ENCODE measurements around the gene XPO6.

Gene XPO6

DNA sequence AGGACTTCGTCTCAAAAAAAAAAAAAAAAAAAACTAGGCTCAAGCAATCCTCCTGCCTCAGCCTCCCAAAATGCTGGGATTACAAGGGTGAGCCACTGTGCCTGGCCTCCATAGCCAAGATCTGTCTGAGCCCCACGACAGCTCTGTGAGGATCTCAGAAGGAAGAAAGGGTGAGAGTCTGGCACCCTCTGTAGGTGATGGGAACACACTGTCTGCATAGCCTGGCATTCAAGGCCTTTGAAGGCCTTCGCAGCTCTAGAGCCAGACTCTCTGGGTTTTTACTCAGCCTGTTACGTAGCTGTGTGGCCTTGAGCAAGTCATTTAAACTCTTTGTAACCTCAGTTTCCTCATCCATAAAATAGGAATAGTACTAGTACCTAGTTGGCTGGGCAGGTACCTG, 6.3 kb upstream of the XPO6 start:
- TF ChIP-seq GATA3 (IDR thresholded peaks at IDR 0.05; ENCODE audit: low read depth, low read length) (no peak), GATA2 (IDR thresholded peaks at IDR 0.05; ENCODE audit: low read depth, low read length) (no peak)

DNA sequence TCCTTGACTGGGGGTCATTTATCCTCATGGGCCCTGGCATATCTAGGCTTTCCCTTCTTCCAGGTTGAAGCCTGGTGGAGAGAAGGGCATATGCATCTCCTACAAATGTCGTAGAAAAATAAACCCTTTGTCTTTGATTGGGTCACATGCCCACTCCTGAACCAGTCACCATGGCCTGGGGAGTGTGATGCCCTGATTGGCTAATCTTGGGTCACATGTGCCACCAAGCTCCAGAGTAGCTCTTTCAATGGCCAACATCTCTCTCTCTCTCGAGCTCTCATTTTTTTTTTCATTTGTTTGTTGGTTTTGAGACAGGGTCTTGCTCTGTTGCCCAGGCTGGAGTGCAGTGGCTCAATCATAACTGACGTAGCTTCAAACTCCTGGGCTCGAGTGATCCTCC, 5.6 kb upstream of the XPO6 start:
- TF ChIP-seq GATA3 (IDR thresholded peaks at IDR 0.05; ENCODE audit: low read depth, low read length) = no peak
- TF ChIP-seq GATA2 (IDR thresholded peaks at IDR 0.05; ENCODE audit: low read depth, low read length) = no peak

DNA sequence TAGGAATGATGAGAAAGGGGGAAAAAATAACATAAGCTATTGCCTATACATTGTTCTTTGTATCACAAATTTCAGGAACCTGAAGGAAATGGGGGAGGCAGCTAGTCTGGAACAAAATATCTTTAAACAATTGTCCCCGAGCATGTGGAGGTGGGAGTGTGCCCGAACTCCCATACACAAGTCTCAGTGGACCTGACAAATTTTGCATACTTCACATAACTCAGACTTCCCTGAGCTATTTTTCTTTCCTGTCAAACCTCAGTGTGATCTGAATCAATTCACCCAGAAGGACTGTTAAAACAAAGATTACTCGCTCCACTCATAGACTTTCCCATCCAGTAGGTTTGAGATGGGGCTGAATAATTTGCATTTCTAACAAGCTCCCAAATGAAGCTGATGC, 1.6 kb upstream of the XPO6 start:
- TF ChIP-seq GATA3 (IDR thresholded peaks at IDR 0.05; ENCODE audit: low read depth, low read length) = no peak
- no peak for TF ChIP-seq GATA2 (IDR thresholded peaks at IDR 0.05; ENCODE audit: low read depth, low read length)

DNA sequence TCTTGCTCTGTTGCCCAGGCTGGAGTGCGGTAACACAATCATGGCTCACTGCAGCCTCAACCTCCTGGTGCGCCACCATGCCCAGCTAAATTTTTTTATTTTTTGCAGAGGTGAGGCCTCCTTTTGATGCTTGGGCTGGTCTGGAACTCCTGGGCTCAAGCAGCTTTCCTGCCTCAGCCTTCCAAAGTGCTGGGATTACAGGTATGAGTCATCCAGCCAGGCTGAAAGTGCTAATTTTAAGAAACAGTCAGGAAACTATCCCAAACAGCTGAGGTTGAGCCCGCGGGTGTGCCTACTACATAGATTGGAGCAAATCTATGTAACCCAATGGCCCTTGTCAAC, 738 bp upstream of the XPO6 start:
- no peak for TF ChIP-seq GATA2 (IDR thresholded peaks at IDR 0.05; ENCODE audit: low read depth, low read length)
- no peak for TF ChIP-seq GATA3 (IDR thresholded peaks at IDR 0.05; ENCODE audit: low read depth, low read length)

DNA sequence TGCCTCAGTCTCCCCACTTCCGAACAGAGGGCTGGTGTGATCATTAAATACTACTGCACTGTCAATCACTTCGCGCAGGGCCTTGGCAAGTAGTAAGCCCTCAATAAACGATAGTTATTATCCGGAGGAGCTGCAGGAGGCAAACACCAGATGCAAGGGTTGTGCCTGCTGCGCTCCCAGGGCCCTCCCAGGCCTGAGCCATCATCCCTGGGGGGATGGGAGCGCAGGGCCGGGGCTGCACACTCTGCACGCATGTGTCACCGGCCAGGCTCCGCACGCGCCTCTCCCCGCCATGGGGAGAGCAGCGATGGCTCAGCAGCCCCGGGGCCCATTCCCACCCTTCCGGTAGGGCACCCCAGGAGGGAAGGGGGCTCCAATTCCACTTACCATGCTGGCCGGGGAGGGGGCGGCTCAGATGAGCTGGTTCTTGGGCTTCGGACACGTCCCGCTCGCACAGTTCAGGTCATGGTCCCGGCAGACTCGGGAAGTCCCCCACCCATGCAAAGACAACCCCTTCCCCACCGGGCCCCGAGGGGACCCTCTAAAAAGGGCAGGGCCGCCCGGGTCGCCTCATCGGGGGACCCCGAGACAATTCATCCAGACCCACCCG, 681 bp downstream of the XPO6 start:
- TF ChIP-seq GATA2 (IDR thresholded peaks at IDR 0.05; ENCODE audit: low read depth, low read length) (no peak), GATA3 (IDR thresholded peaks at IDR 0.05; ENCODE audit: low read depth, low read length) (no peak)

DNA sequence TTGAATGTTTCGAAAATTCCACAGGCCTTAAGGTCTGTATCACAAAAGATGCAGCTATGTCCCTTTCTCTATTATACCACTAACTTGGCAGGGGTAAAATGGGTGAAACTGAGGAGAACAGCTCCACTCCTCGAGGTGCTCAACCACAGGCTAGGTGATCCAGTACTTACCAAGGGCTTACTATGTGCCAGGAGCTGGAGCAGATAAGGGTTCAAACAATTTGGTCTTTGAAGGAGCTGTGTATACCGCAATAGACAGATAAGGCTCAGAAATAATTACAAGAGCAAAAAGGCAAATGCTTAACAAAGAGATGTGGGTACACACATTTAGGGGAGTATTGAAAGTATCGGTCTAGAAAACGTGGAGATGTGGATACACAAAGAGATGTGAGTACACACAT, 1.5 kb downstream of the XPO6 start:
- no peak for TF ChIP-seq GATA3 (IDR thresholded peaks at IDR 0.05; ENCODE audit: low read depth, low read length)
- TF ChIP-seq GATA2 (IDR thresholded peaks at IDR 0.05; ENCODE audit: low read depth, low read length) = no peak

DNA sequence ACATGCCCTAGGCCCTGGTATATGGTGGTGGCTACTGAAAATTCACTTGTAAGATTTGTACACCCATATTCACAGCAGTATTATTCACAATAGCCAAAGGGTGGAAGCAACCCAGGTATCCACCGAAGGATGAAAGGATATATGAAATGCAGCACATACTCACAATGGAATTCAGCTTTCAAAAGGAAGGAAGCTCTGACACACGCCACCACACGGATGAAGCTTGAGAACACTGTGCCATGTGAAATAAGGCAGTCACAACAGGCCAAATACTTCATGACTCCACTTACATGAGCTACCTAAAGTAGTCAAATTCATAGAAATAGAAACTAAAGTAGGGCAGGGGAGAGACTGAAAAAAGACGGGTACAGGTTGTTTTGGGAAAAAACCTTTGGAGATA, 2.9 kb downstream of the XPO6 start:
- no peak for TF ChIP-seq GATA3 (IDR thresholded peaks at IDR 0.05; ENCODE audit: low read depth, low read length)
- TF ChIP-seq GATA2 (IDR thresholded peaks at IDR 0.05; ENCODE audit: low read depth, low read length) = no peak

DNA sequence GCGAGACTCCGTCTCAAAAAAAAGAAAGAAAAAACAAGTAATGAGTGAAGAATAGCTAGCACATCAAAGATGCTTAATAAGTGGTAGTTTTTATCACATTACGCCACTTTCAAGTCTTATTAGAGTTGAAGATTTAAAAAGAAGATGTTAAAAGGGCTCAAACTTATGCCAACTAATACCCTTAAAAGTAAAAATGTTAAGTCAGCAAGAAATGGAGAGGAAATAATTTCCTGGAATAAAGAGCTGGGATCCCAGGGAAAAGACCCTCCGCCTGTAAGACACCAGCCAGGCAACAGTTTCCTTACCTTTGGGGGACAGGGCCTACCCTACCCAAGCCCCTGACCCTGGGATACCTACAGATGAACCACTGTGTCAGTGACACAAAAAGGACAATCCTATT, 3.6 kb downstream of the XPO6 start:
- TF ChIP-seq GATA3 (IDR thresholded peaks at IDR 0.05; ENCODE audit: low read depth, low read length) = no peak
- no peak for TF ChIP-seq GATA2 (IDR thresholded peaks at IDR 0.05; ENCODE audit: low read depth, low read length)

DNA sequence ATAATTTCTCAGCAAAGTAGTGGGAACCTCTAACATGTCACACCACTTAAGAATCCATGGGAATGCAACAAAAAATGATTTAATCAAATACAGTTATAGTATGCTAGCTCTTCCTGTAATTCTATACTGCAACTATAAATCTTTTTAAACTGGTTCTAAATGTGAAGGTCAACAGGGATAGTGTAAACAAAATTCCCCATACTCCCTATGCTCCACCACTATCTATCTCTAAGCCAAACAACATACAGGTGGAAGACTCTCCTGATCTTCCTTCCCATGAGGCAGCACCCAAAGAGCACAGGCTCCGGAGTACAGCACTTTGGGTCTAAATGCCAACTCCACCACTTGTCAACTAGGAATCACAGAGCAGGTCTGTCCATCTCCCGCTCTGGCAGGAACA, 4.4 kb downstream of the XPO6 start:
- TF ChIP-seq GATA2 (IDR thresholded peaks at IDR 0.05; ENCODE audit: low read depth, low read length) = no peak

DNA sequence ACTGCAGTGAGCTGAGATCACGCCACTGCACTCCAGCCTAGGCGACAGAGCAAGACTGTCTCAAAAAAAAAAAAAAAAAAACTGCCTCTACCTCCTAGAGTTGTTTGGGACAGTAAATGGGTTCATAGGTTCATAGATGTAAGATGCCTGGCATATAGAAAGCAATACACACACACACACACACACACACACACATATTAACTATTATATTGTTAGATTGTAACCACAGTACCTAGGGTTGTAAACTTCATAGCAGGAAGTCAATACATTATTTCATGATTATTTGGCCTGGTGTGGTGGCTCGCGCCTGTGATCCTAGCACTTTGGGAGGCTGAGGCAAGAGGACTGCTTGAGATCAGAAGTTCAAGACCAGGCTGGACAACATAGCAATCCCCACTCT, 5.8 kb downstream of the XPO6 start:
- no peak for TF ChIP-seq GATA3 (IDR thresholded peaks at IDR 0.05; ENCODE audit: low read depth, low read length)
- TF ChIP-seq GATA2 (IDR thresholded peaks at IDR 0.05; ENCODE audit: low read depth, low read length) = no peak

DNA sequence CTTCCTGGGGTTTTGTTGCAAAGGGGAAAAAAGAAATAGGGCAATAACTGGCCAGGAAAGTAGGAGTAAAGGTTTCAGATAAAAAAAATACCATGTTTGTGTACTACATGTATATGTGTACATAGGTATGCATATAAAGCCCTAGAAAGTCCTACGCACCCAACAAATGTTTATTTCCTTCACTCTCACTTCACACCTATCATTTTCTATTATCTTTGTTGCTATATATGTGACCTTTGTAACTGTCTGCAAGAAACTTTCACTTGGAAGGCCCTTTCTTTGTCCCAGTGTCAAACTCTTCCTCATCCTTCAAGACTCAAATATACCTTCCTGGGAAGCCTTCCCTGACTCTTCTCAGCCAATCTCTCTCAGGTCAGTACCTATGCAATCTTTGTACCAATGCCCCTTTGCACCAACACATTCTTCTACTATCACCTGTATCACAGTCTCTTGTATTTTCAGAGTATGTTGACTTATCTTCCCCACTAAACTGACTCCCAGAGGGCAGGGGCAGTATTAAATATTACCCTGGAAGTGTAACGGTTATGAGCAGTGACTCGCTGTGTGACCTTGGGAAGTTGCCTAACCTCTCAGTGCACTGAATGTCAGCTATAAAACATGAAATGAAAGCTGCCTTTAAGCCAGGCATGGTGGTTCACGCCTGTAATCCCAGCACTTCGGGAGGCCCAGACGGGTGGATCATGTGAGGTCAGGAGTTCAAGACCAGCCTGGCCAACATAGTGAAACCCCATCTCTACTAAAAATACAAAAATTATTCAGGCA, 6.5 kb downstream of the XPO6 start:
- TF ChIP-seq GATA3 (IDR thresholded peaks at IDR 0.05; ENCODE audit: low read depth, low read length) (no peak), GATA2 (IDR thresholded peaks at IDR 0.05; ENCODE audit: low read depth, low read length) (no peak)

DNA sequence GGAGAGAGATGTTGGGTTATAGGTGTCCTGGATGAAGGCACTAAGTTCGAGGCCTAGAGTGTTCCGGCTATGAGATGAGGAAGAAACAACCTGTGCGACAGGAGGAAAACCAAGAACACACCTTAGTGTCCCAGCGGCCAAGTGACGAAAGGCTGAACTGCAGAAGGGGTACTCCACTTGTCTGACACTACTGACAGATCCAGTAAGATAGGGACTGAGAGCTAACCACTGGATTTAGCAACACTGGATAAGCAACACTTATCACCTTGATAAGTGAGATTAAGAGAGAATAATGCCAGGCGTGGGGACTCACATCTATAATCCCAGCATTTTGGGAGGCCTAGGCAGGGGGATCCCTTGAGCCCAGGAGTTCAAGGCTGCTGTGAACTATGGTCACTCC, 7.1 kb downstream of the XPO6 start:
- TF ChIP-seq GATA3 (IDR thresholded peaks at IDR 0.05; ENCODE audit: low read depth, low read length) (no peak), GATA2 (IDR thresholded peaks at IDR 0.05; ENCODE audit: low read depth, low read length) (no peak)

DNA sequence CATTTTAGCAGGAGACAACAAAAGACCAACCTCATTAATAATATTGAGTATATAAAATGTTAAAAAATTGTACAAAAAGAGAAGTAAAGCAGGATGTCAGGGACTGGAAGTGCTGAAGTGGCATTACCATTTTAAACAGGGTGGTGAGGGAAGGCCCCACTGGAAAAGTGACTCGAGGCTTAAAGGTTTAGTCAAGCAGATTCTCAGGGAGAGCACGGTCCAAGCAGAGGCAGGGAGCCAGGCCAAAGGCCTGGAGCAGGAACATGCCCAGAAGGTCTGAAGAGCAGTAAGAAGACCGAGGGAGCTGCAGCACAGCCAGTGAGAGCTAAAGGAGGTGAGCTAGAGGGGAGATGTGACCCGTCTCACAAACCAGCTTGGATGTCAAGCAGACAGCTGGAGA, 7.6 kb downstream of the XPO6 start:
- TF ChIP-seq GATA2 (IDR thresholded peaks at IDR 0.05; ENCODE audit: low read depth, low read length) (no peak), GATA3 (IDR thresholded peaks at IDR 0.05; ENCODE audit: low read depth, low read length) (no peak)

DNA sequence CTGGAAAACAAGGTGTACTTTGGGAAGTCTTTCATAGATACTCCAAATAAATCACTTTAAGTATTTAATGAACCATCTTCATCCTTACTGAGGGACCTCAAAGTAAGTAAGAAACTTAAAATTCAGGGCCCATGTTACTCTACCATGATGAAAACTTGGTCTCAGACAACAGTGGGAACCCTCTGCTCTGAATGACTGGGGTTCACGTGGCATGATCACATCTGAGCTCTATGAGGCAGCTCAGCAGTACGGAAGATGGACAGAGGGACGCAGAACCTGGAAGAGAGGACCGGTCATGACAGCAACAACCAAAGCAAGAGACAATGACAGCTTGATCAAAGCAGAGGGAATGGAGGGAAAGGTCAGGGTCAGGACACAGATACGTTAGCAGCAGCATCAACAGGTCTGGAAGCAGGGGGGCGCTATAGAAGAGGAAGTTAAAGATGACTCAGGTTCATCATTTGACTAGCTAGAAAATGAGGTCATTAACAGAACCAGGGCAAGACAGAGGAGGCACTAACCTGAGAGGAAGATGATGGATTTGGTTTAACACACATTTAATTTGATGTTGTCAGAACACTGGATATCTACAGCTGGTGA, 9.5 kb downstream of the XPO6 start:
- TF ChIP-seq GATA3 (IDR thresholded peaks at IDR 0.05; ENCODE audit: low read depth, low read length) (no peak), GATA2 (IDR thresholded peaks at IDR 0.05; ENCODE audit: low read depth, low read length) (no peak)

DNA sequence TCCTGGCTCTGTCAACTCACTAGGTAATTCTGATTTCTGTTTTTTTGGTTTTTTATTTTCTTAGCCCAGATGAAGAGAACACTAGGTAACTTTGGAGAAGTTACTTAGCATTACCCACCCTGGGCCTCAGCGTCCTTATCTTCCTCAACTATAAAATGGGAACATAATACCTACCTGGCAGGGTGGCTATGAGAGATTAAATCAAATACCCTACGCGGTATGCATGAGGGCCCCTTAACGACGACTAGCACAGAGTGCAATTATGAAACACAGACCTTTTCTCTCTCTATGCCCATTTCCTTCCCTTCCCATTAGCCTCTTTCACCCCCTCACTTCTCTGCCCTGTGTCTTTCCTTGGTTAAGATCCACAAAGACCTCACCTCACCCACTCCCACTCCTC, 11.1 kb downstream of the XPO6 start:
- TF ChIP-seq GATA2 (IDR thresholded peaks at IDR 0.05; ENCODE audit: low read depth, low read length) = no peak
- no peak for TF ChIP-seq GATA3 (IDR thresholded peaks at IDR 0.05; ENCODE audit: low read depth, low read length)
